Panc1 (cell line): Measurements from ENCODE around the gene KCNH6. TPM values are rescaled to one million over a fixed set of nuclear protein-coding genes. Genes with fewer than 3 reads are reported as not detected.

Experiments used
- ATAC-seq: fragments of 200-7000 bp; cut with Tn5 transposase; 2 replicates; pipeline ENCODE4 v1.9.1; 2020; ENCODE audit warnings: mild to moderate bottlenecking, moderate library complexity
- BruUV-seq: library from RNA; stranded (reverse); fragments of 400-500 nt; replicated peaks from 2 replicates; lab custom pipeline; 2021; lab: Mats Ljungman, UMichigan
- CTCF ChIA-PET: fragments of 300-600 bp; sonication (Branson Sonifier 250); formaldehyde crosslinking; loops from one replicate; lab custom pipeline; 2022; ENCODE audit warnings: antibody characterized with exemption; lab: Charles Lee
- POLR2A ChIA-PET: fragments of 300-600 bp; sonication (Branson Sonifier 250); formaldehyde crosslinking; loops from one replicate; lab custom pipeline; 2022; ENCODE audit warnings: antibody characterized with exemption; lab: Charles Lee
- DNase-seq: peaks from one replicate; pipeline ENCODE4 v3.0.0-alpha.2; 2010; ENCODE audit warnings: low read depth, low spot score
- H3K27ac ChIP-seq: 2 replicates; pipeline ENCODE4 v1.5.1; 2011; ENCODE audit warnings: mild to moderate bottlenecking, low read length, inconsistent platforms
- H3K27me3 ChIP-seq: fragments of 200-500 bp; sonication (Bioruptor generic); 2 replicates; pipeline ENCODE4 v1.6.0; 2014; ENCODE audit warnings: low read length, inconsistent platforms; ENCODE audit not compliant: control insufficient read depth, insufficient read depth
- H3K36me3 ChIP-seq: fragments of 200-500 bp; sonication (Bioruptor generic); 2 replicates; pipeline ENCODE4 v1.5.1; 2014; ENCODE audit warnings: inconsistent platforms, mild to moderate bottlenecking, low read length, moderate library complexity; ENCODE audit not compliant: control insufficient read depth, insufficient read depth
- H3K4me1 ChIP-seq: 2 replicates; pipeline ENCODE4 v1.5.1; 2011; ENCODE audit warnings: inconsistent platforms, mild to moderate bottlenecking, low read length, moderate library complexity; ENCODE audit not compliant: control insufficient read depth, insufficient read depth
- H3K4me3 ChIP-seq, 2 experiments: 2 replicates each; pipeline ENCODE4 v1.5.1; 2011 to 2012; ENCODE audit warnings: low read depth in 2 of 2, low read length in 2 of 2, mild to moderate bottlenecking in 2 of 2, inconsistent platforms in 1 of 2, moderate library complexity in 1 of 2
- H3K9me3 ChIP-seq: fragments of 200-500 bp; sonication (Bioruptor generic); 2 replicates; pipeline ENCODE4 v1.5.1; 2014; ENCODE audit warnings: low read depth, mild to moderate bottlenecking, inconsistent platforms, low read length, moderate library complexity; ENCODE audit not compliant: control insufficient read depth, insufficient read depth
- CTCF ChIP-seq: fragments of 450-650 bp; IDR thresholded peaks from 2 replicates; pipeline ENCODE4 v1.5.1; 2017; ENCODE audit warnings: mild to moderate bottlenecking
- POLR2AphosphoS5 ChIP-seq: IDR thresholded peaks from 2 replicates; pipeline ENCODE4 v1.6.1; 2012; ENCODE audit warnings: mild to moderate bottlenecking, low read depth, low read length, moderate library complexity
- SIN3A ChIP-seq: IDR thresholded peaks from 2 replicates; pipeline ENCODE4 v1.6.1; 2012; ENCODE audit warnings: low read depth, mild to moderate bottlenecking, low read length, moderate library complexity, borderline replicate concordance; ENCODE audit not compliant: insufficient read depth
- TCF7L2 ChIP-seq: IDR thresholded peaks from 2 replicates; pipeline ENCODE4 v1.6.1; 2011; ENCODE audit warnings: mild to moderate bottlenecking, low read depth, low read length, inconsistent platforms
- in situ Hi-C: cut with HindIII; loops from 2 replicates; pipeline ENCODE4 v1.10.0; 2016; ENCODE audit warnings: low sequenced_read_pairs, low pct_unique_long_range_greater_than_20kb
- intact Hi-C: fragments of 100-400 bp; cut with micrococcal nuclease; formaldehyde crosslinking; loops from one replicate; pipeline ENCODE4 v1.10.0; 2022; ENCODE audit not compliant: unreplicated experiment
- total RNA-seq: library from RNA; stranded (reverse); gene quantifications from one replicate; pipeline ENCODE4 v1.2.1, GENCODE V29; 2021; ENCODE audit not compliant: unreplicated experiment
- TF ChIP-seq, protein P1 (sequence below), 2 experiments: IDR thresholded peaks; 2 replicates each; pipeline ENCODE4 v1.6.1; 2011 to 2012; ENCODE audit warnings: low read depth in 2 of 2, control low read depth in 1 of 2, low read length in 1 of 2, mild to moderate bottlenecking in 1 of 2, moderate library complexity in 1 of 2; ENCODE audit not compliant: insufficient read depth in 1 of 2

Gene KCNH6
- total RNA-seq, 1 experiment from 2014 or later, result not detected

DNA sequence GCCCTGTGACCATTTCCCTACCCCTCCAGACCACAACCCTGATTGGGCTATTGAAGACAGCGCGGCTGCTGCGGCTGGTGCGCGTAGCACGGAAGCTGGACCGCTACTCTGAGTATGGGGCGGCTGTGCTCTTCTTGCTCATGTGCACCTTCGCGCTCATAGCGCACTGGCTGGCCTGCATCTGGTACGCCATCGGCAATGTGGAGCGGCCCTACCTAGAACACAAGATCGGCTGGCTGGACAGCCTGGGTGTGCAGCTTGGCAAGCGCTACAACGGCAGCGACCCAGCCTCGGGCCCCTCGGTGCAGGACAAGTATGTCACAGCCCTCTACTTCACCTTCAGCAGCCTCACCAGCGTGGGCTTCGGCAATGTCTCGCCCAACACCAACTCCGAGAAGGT lies 12.5 kb downstream of the KCNH6 start:
- no peak overlapping the region for H3K27ac ChIP-seq
- POLR2A ChIA-PET, result no interaction called here
- TF ChIP-seq, protein P1, sequence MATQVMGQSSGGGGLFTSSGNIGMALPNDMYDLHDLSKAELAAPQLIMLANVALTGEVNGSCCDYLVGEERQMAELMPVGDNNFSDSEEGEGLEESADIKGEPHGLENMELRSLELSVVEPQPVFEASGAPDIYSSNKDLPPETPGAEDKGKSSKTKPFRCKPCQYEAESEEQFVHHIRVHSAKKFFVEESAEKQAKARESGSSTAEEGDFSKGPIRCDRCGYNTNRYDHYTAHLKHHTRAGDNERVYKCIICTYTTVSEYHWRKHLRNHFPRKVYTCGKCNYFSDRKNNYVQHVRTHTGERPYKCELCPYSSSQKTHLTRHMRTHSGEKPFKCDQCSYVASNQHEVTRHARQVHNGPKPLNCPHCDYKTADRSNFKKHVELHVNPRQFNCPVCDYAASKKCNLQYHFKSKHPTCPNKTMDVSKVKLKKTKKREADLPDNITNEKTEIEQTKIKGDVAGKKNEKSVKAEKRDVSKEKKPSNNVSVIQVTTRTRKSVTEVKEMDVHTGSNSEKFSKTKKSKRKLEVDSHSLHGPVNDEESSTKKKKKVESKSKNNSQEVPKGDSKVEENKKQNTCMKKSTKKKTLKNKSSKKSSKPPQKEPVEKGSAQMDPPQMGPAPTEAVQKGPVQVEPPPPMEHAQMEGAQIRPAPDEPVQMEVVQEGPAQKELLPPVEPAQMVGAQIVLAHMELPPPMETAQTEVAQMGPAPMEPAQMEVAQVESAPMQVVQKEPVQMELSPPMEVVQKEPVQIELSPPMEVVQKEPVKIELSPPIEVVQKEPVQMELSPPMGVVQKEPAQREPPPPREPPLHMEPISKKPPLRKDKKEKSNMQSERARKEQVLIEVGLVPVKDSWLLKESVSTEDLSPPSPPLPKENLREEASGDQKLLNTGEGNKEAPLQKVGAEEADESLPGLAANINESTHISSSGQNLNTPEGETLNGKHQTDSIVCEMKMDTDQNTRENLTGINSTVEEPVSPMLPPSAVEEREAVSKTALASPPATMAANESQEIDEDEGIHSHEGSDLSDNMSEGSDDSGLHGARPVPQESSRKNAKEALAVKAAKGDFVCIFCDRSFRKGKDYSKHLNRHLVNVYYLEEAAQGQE (IDR thresholded peaks at IDR 0.05; ENCODE audit: insufficient read depth in 1 of 2, low read depth in 2 of 2, low read length in 1 of 2), result no peak
- TF ChIP-seq SIN3A (no peak), POLR2AphosphoS5 (no peak), TCF7L2 (no peak), CTCF (no peak)
- ATAC-seq, result no peak
- H3K27me3 ChIP-seq, result no peaks in the 10 kb centered on the region
- CTCF ChIA-PET, result no interaction called here
- BruUV-seq, result no TSS peak
- no peak for DNase-seq
- in situ Hi-C loops (no loop called here), intact Hi-C loops (no loop called here)
- H3K9me3 ChIP-seq, result no peaks in the 10 kb centered on the region
- H3K4me3 ChIP-seq, result no peak overlapping the region
- no peaks in the 10 kb centered on the region for H3K4me1 ChIP-seq
- H3K36me3 ChIP-seq, result no peaks in the 10 kb centered on the region

DNA sequence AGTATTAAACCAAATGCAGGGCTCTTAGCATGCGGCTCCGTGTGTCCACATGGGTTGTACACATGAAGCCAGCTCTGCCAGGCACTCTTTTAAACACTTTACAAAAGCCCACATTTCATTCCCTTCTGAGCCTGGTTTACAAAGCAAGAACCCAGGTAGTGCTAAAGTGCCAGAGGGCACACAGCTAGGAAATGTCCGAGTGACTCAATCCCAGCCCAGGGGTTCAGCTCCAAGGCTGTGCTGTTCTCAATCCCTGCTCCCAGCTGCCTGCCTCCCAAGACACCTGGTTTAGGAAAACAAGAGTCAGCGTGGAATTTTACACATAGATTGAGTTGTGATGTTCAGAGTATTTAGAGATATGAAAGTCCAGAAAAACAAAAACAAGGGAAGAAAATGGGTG lies 13.8 kb downstream of the KCNH6 start:
- Histone ChIP-seq H3K36me3 (no peaks in the 10 kb centered on the region), H3K27me3 (no peaks in the 10 kb centered on the region), H3K4me1 (no peaks in the 10 kb centered on the region), H3K4me3 (no peak overlapping the region), H3K9me3 (no peaks in the 10 kb centered on the region), H3K27ac (no peak overlapping the region)
- in situ Hi-C loops (no loop called here), intact Hi-C loops (no loop called here)
- DNase-seq, result no peak
- BruUV-seq, result no TSS peak
- ATAC-seq, result no peak
- ChIA-PET CTCF (no interaction called here), POLR2A (no interaction called here)
- TF ChIP-seq, protein P1 (IDR thresholded peaks at IDR 0.05; ENCODE audit: insufficient read depth in 1 of 2, low read depth in 2 of 2, low read length in 1 of 2), result no peak
- TF ChIP-seq POLR2AphosphoS5 (no peak), SIN3A (no peak), CTCF (no peak), TCF7L2 (no peak)
